Omental fat pad (tissue), 4 donors: ENCODE results near the gene MBD3L5. TPM values are rescaled to one million over a fixed set of nuclear protein-coding genes. Genes with fewer than 3 reads are reported as not detected.

Source experiments
- ATAC-seq: fragments of 150-250 bp; one replicate; pipeline ENCODE4 v1.9.1; 2016; ENCODE audit warnings: mild to moderate bottlenecking, moderate library complexity; ENCODE audit not compliant: low FRiP score
- DNase-seq: peaks from one replicate; pipeline ENCODE4 v3.0.0-alpha.2; 2019; ENCODE audit warnings: low spot score
- CTCF ChIP-seq, 3 donors: fragments of 450-650 bp; IDR thresholded peaks; one replicate each; pipeline ENCODE4 v1.5.1; 2016 to 2017; ENCODE audit warnings: antibody characterized with exemption in 3 of 3, mild to moderate bottlenecking in 3 of 3, moderate library complexity in 2 of 3
- total RNA-seq, 4 donors: library from RNA; depleted of rRNA; stranded (reverse); fragments of >200 nt; gene quantifications; one replicate each; pipeline ENCODE4 v1.1.0, GENCODE V29; 2016

MBD3L5 gene
- total RNA-seq, 4 donors from 2014 or later, result not detected

- DNase-seq (no peak), ATAC-seq (no peak)
Measured at GRCh38 chr19:6999933-7000332, 30.4 kb upstream of the MBD3L5 start.

GRCh38 chr19:7000333-7000732, 30.0 kb upstream of the MBD3L5 start:
- no peak for TF ChIP-seq CTCF (IDR thresholded peaks at IDR 0.05)
- no peak for ATAC-seq
- no peak for DNase-seq

More at GRCh38 chr19:6999933-7000332, 30.4 kb upstream of the MBD3L5 start:
- TF ChIP-seq CTCF (IDR thresholded peaks at IDR 0.05), result no peak

- ATAC-seq, result no peak
- no peak for TF ChIP-seq CTCF (IDR thresholded peaks at IDR 0.05)
- DNase-seq, result no peak
Measured at GRCh38 chr19:7000816-7001215, 29.6 kb upstream of the MBD3L5 start.

- DNase-seq (no peak), ATAC-seq (no peak)
- TF ChIP-seq CTCF (IDR thresholded peaks at IDR 0.05), result no peak
Measured at GRCh38 chr19:7004313-7004931, 26.0 kb upstream of the MBD3L5 start.

GRCh38 chr19:7006135-7006704, 24.2 kb upstream of the MBD3L5 start:
- no peak for TF ChIP-seq CTCF (IDR thresholded peaks at IDR 0.05)
- ATAC-seq, result no peak
- DNase-seq, result no peak

GRCh38 chr19:7007859-7008258, 22.5 kb upstream of the MBD3L5 start:
- no peak for ATAC-seq
- no peak for TF ChIP-seq CTCF (IDR thresholded peaks at IDR 0.05)
- DNase-seq, result no peak
